IMR-90 (cell line): ENCODE data around the gene SEPTIN2. TPM values are rescaled to one million over a fixed set of nuclear protein-coding genes. Genes with fewer than 3 reads are reported as not detected.
"Not testable (repeated sequence)": the region's sequence is repeated elsewhere in the genome, so short reads cannot be mapped to it uniquely, and the experiment has no call there.

Experiments
- ATAC-seq: fragments of 200-7000 bp; cut with Tn5 transposase; 2 replicates; pipeline ENCODE4 v1.9.1; 2020; ENCODE audit warnings: low read depth, mild to moderate bottlenecking, moderate library complexity
- BruUV-seq: library from RNA; stranded (reverse); fragments of 400-500 nt; replicated peaks from 2 replicates; lab custom pipeline; 2021; lab: Mats Ljungman, UMichigan
- CTCF ChIA-PET: fragments of 300-600 bp; formaldehyde crosslinking; extraction: SDS; loops from one replicate; lab custom pipeline; 2021; ENCODE audit warnings: antibody characterized with exemption; lab: Yijun Ruan, JAX
- POLR2A ChIA-PET: fragments of 300-600 bp; sonication (Branson Sonifier 250); formaldehyde crosslinking; loops from one replicate; lab custom pipeline; 2022; ENCODE audit warnings: antibody characterized with exemption; ENCODE audit not compliant: unreplicated experiment; lab: Charles Lee
- DNase-seq: peaks from one replicate; pipeline ENCODE4 v3.0.0; 2013
- H2AFZ ChIP-seq: replicated peaks from 2 replicates; pipeline ENCODE3; 2013; ENCODE audit warnings: low read length, mild to moderate bottlenecking; ENCODE audit not compliant: poor library complexity
- H2AK5ac ChIP-seq: 2 replicates; pipeline ENCODE4 v1.6.1; 2013; ENCODE audit warnings: low read depth, low read length, inconsistent platforms
- H2AK9ac ChIP-seq: replicated peaks from 2 replicates; pipeline ENCODE3; 2013; ENCODE audit warnings: mild to moderate bottlenecking, low read depth, low read length, moderate library complexity; ENCODE audit not compliant: poor library complexity
- H2BK120ac ChIP-seq: 2 replicates; pipeline ENCODE4 v1.6.1; 2013; ENCODE audit warnings: low read depth, low read length, inconsistent platforms
- H2BK15ac ChIP-seq: 3 replicates; pipeline ENCODE4 v1.6.1; 2013; ENCODE audit warnings: low read depth, low read length, inconsistent platforms
- H2BK20ac ChIP-seq: 2 replicates; pipeline ENCODE4 v1.6.1; 2013; ENCODE audit warnings: low read depth, mild to moderate bottlenecking, inconsistent platforms, low read length, moderate library complexity
- H2BK5ac ChIP-seq: 2 replicates; pipeline ENCODE4 v1.6.1; 2013; ENCODE audit warnings: mild to moderate bottlenecking, low read depth, low read length, inconsistent platforms; ENCODE audit not compliant: poor library complexity, severe bottlenecking
- H3K14ac ChIP-seq: replicated peaks from 2 replicates; pipeline ENCODE4 v1.6.1; 2013; ENCODE audit warnings: low read depth, low read length, inconsistent platforms
- H3K18ac ChIP-seq: 2 replicates; pipeline ENCODE4 v1.6.1; 2013; ENCODE audit warnings: low read depth, low read length, control low read depth
- H3K23ac ChIP-seq: 2 replicates; pipeline ENCODE4 v1.6.1; 2013; ENCODE audit warnings: low read depth, low read length, inconsistent platforms
- H3K27ac ChIP-seq: 2 replicates; pipeline ENCODE4 v1.5.1; 2013; ENCODE audit warnings: mild to moderate bottlenecking, control low read depth, low read length; ENCODE audit not compliant: insufficient read depth
- H3K27me3 ChIP-seq: 2 replicates; pipeline ENCODE4 v1.6.1; 2013; ENCODE audit warnings: low read length; ENCODE audit not compliant: control insufficient read depth, insufficient read depth
- H3K36me3 ChIP-seq: 2 replicates; pipeline ENCODE4 v1.6.1; 2013; ENCODE audit warnings: low read length, mixed read lengths; ENCODE audit not compliant: control insufficient read depth, insufficient read depth
- H3K4ac ChIP-seq: 2 replicates; pipeline ENCODE4 v1.6.1; 2013; ENCODE audit warnings: low read depth, low read length, inconsistent platforms
- H3K4me1 ChIP-seq: 2 replicates; pipeline ENCODE4 v1.6.1; 2013; ENCODE audit warnings: low read length, mixed read lengths; ENCODE audit not compliant: control insufficient read depth, insufficient read depth
- H3K4me2 ChIP-seq: 2 replicates; pipeline ENCODE4 v1.6.1; 2013; ENCODE audit warnings: low read depth, mild to moderate bottlenecking, control low read depth, low read length, moderate library complexity
- H3K4me3 ChIP-seq: 2 replicates; pipeline ENCODE4 v1.5.1; 2013; ENCODE audit warnings: low read depth, mild to moderate bottlenecking, control low read depth, low read length, moderate library complexity; ENCODE audit not compliant: insufficient read depth
- H3K56ac ChIP-seq: 2 replicates; pipeline ENCODE4 v1.6.1; 2013; ENCODE audit warnings: low read length, inconsistent platforms; ENCODE audit not compliant: insufficient read depth; ENCODE audit errors: extremely low read depth
- H3K79me1 ChIP-seq, 2 experiments: 2 replicates each; pipeline ENCODE4 v1.6.1; 2013; ENCODE audit warnings: low read length in 2 of 2, inconsistent platforms in 1 of 2, low read depth in 1 of 2
- H3K9ac ChIP-seq: 2 replicates; pipeline ENCODE4 v1.6.1; 2013; ENCODE audit warnings: low read depth, low read length, control low read depth
- H3K9me1 ChIP-seq: 2 replicates; pipeline ENCODE4 v1.6.1; 2013; ENCODE audit warnings: low read length, inconsistent platforms; ENCODE audit not compliant: insufficient read depth
- H3K9me3 ChIP-seq: 2 replicates; pipeline ENCODE4 v1.6.1; 2013; ENCODE audit warnings: low read length; ENCODE audit not compliant: control insufficient read depth, insufficient read depth
- H4K20me1 ChIP-seq: 2 replicates; pipeline ENCODE4 v1.6.1; 2013; ENCODE audit warnings: low read length, inconsistent platforms; ENCODE audit not compliant: insufficient read depth
- H4K5ac ChIP-seq: 2 replicates; pipeline ENCODE4 v1.6.1; 2013; ENCODE audit warnings: mild to moderate bottlenecking, low read depth, low read length, control low read depth
- H4K8ac ChIP-seq, 2 experiments: 2 replicates each; pipeline ENCODE4 v1.6.1; 2013; ENCODE audit warnings: low read depth in 2 of 2, low read length in 2 of 2, control low read depth in 1 of 2, inconsistent platforms in 1 of 2
- H4K91ac ChIP-seq: 2 replicates; pipeline ENCODE4 v1.6.1; 2013; ENCODE audit warnings: low read depth, low read length, inconsistent platforms; ENCODE audit not compliant: insufficient read depth
- WGBS, 2 experiments: methylation state at CpG; one replicate each; pipeline versions ENCODE4 v1.1.5 to v1.1.7; 2013; ENCODE audit warnings: missing lambda C conversion rate in 2 of 2; ENCODE audit not compliant: insufficient read length in 1 of 2; ENCODE audit errors: extremely low coverage in 2 of 2; 5-methylcytosine and 5-hydroxymethylcytosine counted together
- dilution Hi-C: fragments of 300-500 bp; cut with HindIII; formaldehyde crosslinking; loops from one replicate; pipeline ENCODE4 v1.14.3; 2018; ENCODE audit warnings: low sequenced_read_pairs; ENCODE audit not compliant: unreplicated experiment
- in situ Hi-C: fragments of 300-500 bp; cut with MboI; formaldehyde crosslinking; loops from 3 replicates; pipeline ENCODE4 v1.14.3; 2019; ENCODE audit warnings: low sequenced_read_pairs, inconsistent platforms, mixed read lengths
- intact Hi-C: fragments of 100-400 bp; cut with micrococcal nuclease; formaldehyde crosslinking; loops from 2 replicates; pipeline ENCODE4 v1.10.0; 2022
- polyA plus RNA-seq, 3 experiments: library from polyadenylated mRNA; depleted of rRNA; stranded (reverse); fragments of >200 nt; gene quantifications; 2 replicates each; pipeline ENCODE4 v1.2.3, GENCODE V29; 2012; ENCODE audit warnings: low replicate concordance in 1 of 3
- total RNA-seq: library from RNA; depleted of rRNA; stranded (reverse); fragments of >200 nt; gene quantifications from 2 replicates; pipeline ENCODE4 v1.2.3, GENCODE V29; 2012

SEPTIN2 gene
- total and polyA plus RNA-seq, 2 of the 4 experiments (the other 2 are of a cell fraction), result 420 to 504 TPM

- H3K23ac ChIP-seq, H2BK5ac ChIP-seq, H4K91ac ChIP-seq, DNase-seq, H3K9me3 ChIP-seq, H2BK15ac ChIP-seq, POLR2A ChIA-PET, ATAC-seq, H2BK20ac ChIP-seq, dilution Hi-C loops, intact Hi-C loops, H2BK120ac ChIP-seq, H4K8ac ChIP-seq, BruUV-seq, H3K4me2 ChIP-seq, in situ Hi-C loops, H3K36me3 ChIP-seq, H2AK5ac ChIP-seq, H3K14ac ChIP-seq, H3K27me3 ChIP-seq, H4K5ac ChIP-seq, H3K9ac ChIP-seq, H2AFZ ChIP-seq, H3K4me3 ChIP-seq, H3K18ac ChIP-seq, H3K4ac ChIP-seq, H3K56ac ChIP-seq, H2AK9ac ChIP-seq, H3K27ac ChIP-seq: not testable (repeated sequence)
- peaks cover 41 to 60% of the 10 kb centered on the region in 2 experiments for H3K79me1 ChIP-seq
- 94% methylated on average over 2 of the region's 7 CpGs; no CpG with 5 or more reads in 1 of the 2 experiments for WGBS, 2 experiments
- peaks cover 40% of the 10 kb centered on the region for H4K20me1 ChIP-seq
- H3K9me1 ChIP-seq, result peaks cover 18% of the 10 kb centered on the region
- peaks cover 10% of the 10 kb centered on the region for H3K4me1 ChIP-seq
- CTCF ChIA-PET, result interaction anchor here (0.6 kb wide), 1 partner anchor 98 kb away, joined by 3 read pairs; no protein-coding TSS in a partner anchor
Measured at GRCh38 chr2:241278306-241278705, 37.4 kb upstream of the SEPTIN2 start.
